SH-SY5Y (cell line): ENCODE data around the gene BTN2A1.

ENCODE experiments used
- GATA2 ChIP-seq: IDR thresholded peaks from 2 replicates; pipeline ENCODE4 v1.6.1; 2011; ENCODE audit warnings: mild to moderate bottlenecking, low read depth, low read length
- GATA3 ChIP-seq: IDR thresholded peaks from 2 replicates; pipeline ENCODE4 v1.6.1; 2011; ENCODE audit warnings: low read depth, mild to moderate bottlenecking, low read length, moderate library complexity

- TF ChIP-seq GATA2 (no peak), GATA3 (no peak)
Observed at GRCh38 chr6:26478100-26478984, 20.6 kb downstream of the BTN2A1 start.
